Activated CD8-positive, alpha-beta T cell treated with anti-CD3 and anti-CD28 coated beads, Interleukin-2, amount 10 ng/mL, durations not matched to agents 7 days and 5 days (primary cell): ENCODE results near the gene DACT2. TPM values are rescaled to one million over a fixed set of nuclear protein-coding genes. Genes with fewer than 3 reads are reported as not detected.
"Not testable (repeated sequence)": the region's sequence is repeated elsewhere in the genome, so short reads cannot be mapped to it uniquely, and the experiment has no call there.

Source experiments
- ATAC-seq: fragments of 150-1000 bp; cut with Tn5 transposase; one replicate; pipeline ENCODE4 v1.10.0; 2021; ENCODE audit warnings: moderate library complexity
- CTCF ChIA-PET: fragments of 350-600 bp; sonication (Branson Sonifier 250); formaldehyde crosslinking; loops from one replicate; lab custom pipeline; 2021; ENCODE audit warnings: antibody characterized with exemption; lab: Charles Lee
- POLR2A ChIA-PET: fragments of 350-600 bp; sonication (Branson Sonifier 250); formaldehyde crosslinking; loops from one replicate; lab custom pipeline; 2021; ENCODE audit warnings: antibody characterized with exemption; lab: Charles Lee
- DNase-seq: peaks from one replicate; pipeline ENCODE4 v3.0.0-alpha.2; 2020
- H3K27ac Mint-ChIP-seq: one replicate; pipeline ENCODE4 v1.8.0; 2021; ENCODE audit warnings: mild to moderate bottlenecking, mixed read lengths
- H3K27me3 Mint-ChIP-seq: one replicate; pipeline ENCODE4 v1.8.0; 2021; ENCODE audit warnings: low read depth, mixed read lengths
- H3K36me3 Mint-ChIP-seq: one replicate; pipeline ENCODE4 v1.8.0; 2021; ENCODE audit warnings: low read depth, mixed read lengths
- H3K4me1 Mint-ChIP-seq: one replicate; pipeline ENCODE4 v1.8.0; 2021; ENCODE audit warnings: low read depth, mixed read lengths
- H3K4me3 Mint-ChIP-seq: one replicate; pipeline ENCODE4 v1.8.0; 2021; ENCODE audit warnings: mild to moderate bottlenecking, mixed read lengths
- H3K9me3 Mint-ChIP-seq: one replicate; pipeline ENCODE4 v1.8.0; 2022; ENCODE audit warnings: mixed read lengths; ENCODE audit not compliant: insufficient read depth
- total RNA-seq, 2 experiments: library from RNA; stranded (reverse); gene quantifications; one replicate each; pipeline ENCODE4 v1.2.3, GENCODE V29; 2021

Gene DACT2
- total RNA-seq, 2 experiments from 2014 or later = not detected

DNA sequence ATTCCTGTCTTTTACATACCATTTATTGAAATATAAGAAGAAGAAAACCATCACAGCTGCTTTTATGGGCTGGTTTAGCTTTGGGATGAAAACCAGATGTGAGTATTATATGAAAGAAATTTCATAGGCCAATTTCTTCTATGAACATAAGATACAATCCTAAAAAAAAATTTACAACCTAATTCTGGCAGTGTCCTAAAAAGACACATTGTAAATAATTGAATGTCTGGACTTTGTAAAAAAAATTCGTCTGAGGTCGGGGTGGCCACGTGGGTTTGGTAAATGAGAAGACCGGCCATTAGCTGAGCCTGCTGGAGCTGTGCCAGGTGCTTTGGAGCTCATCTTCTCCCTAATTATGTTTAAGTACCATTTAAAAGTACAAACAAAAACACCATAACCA lies 26.8 kb downstream of the DACT2 start:
- ATAC-seq = no peak

DNA sequence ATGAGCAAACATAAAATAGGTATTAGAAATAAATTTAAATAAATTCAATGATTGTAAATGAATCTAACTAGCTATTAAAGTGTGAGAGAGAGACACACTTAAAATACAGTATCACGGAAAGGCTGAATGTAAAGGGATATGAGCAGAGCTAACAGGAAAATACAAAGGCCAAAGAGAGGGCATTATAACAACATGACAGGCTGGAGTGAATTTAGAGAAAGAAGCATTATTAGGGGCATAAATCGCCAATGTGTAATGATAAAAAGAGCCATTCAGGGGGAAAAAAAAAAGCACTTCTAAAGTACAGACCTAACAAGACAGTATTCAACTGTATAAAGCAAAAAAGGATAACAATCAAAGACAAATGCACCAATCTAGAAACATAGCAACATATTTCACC lies 28.1 kb downstream of the DACT2 start:
- ChIA-PET CTCF (no interaction called here), POLR2A (no interaction called here)
- no peak for DNase-seq
- no peak for ATAC-seq
- Mint-ChIP-seq H3K27me3 (no peaks in the 10 kb centered on the region), H3K36me3 (no peaks in the 10 kb centered on the region), H3K4me1 (no peaks in the 10 kb centered on the region), H3K27ac (no peak overlapping the region), H3K9me3 (peaks cover 6% of the 10 kb centered on the region), H3K4me3 (no peak overlapping the region)

More for the DNA sequence above, 26.8 kb downstream of the DACT2 start:
- DNase-seq = no peak
- no peak overlapping the region for H3K4me3 Mint-ChIP-seq
- POLR2A ChIA-PET = no interaction called here
- H3K27me3 Mint-ChIP-seq = no peaks in the 10 kb centered on the region
- no peak overlapping the region for H3K27ac Mint-ChIP-seq
- H3K36me3 Mint-ChIP-seq = no peaks in the 10 kb centered on the region
- H3K9me3 Mint-ChIP-seq = peaks cover 6% of the 10 kb centered on the region
- CTCF ChIA-PET = no interaction called here
- no peaks in the 10 kb centered on the region for H3K4me1 Mint-ChIP-seq

DNA sequence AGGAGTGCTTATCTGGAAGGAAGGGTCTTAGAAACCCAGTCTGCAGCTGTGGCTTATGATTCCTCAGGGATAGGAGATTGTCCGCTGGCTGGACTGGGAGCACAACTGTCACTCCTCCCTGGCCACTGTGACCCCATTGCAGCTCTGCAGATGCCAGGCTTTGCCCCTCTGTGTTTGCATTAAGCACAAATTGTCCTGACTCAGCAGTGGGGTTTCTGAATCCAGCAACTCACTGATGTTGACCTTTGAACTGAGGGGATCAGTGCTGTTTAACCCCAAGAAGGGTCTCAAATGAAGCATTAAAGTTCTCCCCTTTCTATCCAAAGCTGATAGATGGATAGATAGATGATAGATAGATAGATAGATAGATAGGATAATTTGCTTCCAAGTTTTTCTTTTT lies 29.5 kb downstream of the DACT2 start:
- no peak for ATAC-seq
- Mint-ChIP-seq H3K9me3 (peaks cover 9% of the 10 kb centered on the region), H3K27me3 (no peaks in the 10 kb centered on the region), H3K4me3 (no peak overlapping the region), H3K27ac (no peak overlapping the region), H3K36me3 (no peaks in the 10 kb centered on the region), H3K4me1 (no peaks in the 10 kb centered on the region)
- DNase-seq = no peak
- ChIA-PET CTCF (no interaction called here), POLR2A (no interaction called here)

DNA sequence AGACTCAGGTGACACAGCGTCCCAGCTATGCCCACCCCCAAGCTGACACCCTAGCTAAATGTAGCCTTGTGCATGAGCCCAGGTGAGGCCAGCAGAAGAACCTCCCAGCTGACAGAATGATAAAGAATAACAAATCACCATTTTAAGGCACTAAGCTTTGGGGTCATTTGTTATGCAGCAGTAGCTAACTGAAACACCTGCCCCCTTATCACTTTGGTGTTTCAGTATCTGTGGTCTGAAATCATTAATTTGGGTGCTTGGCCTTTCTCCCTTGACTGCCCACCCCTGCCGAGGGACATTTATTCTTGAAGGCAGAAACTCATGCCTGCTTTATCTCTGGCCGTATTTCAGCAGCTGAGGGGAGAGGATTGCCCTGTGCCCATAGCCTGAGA lies 30.0 kb downstream of the DACT2 start:
- Mint-ChIP-seq H3K27ac (no peak overlapping the region), H3K9me3 (peaks cover 9% of the 10 kb centered on the region), H3K27me3 (no peaks in the 10 kb centered on the region), H3K36me3 (no peaks in the 10 kb centered on the region), H3K4me3 (no peak overlapping the region), H3K4me1 (no peaks in the 10 kb centered on the region)
- ChIA-PET POLR2A (no interaction called here), CTCF (no interaction called here)
- DNase-seq = no peak
- no peak for ATAC-seq

DNA sequence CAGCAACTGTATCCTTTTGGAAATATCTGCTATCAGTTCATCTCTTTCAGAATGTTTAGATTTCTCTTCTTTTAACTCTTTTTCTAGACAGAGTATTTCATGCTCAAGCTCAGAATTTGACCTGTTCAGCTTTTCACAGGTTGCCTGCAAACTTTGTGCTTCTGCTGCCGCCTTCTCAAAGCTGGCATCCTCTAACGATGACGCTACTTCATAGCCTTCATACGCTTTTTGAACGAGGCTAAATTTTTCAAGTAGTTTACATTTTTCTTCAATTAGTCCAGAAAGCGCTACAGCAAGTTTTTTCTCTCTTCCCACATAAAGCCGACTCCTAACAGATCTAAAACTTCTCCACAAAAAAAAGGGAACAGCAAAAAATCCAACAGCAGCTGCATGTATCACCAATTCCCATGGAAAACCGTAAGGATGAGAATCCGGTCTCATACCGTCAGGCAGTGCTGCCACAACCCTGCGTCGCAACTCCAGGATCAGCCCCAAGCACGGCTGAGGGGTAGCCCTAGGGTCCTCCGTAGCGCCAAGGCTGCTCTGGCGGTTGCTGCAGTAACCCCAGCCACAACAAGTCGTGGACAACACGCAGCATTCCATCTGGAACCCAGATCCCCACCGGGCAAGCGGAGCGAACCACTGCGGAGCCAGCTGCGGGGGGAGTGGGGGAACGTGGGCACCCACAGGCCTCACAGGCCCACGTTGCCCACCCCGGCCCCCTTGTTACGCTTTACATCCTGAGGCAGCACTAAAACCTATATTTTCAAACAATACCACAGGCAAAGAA lies 30.6 kb downstream of the DACT2 start:
- ATAC-seq (no peak), DNase-seq (no peak)
- ChIA-PET CTCF (no interaction called here), POLR2A (no interaction called here)
- no peak overlapping the region for H3K4me3 Mint-ChIP-seq
- H3K36me3 Mint-ChIP-seq = no peaks in the 10 kb centered on the region
- no peaks in the 10 kb centered on the region for H3K27me3 Mint-ChIP-seq
- H3K4me1 Mint-ChIP-seq = no peaks in the 10 kb centered on the region
- H3K27ac Mint-ChIP-seq = no peak overlapping the region
- peaks cover 9% of the 10 kb centered on the region for H3K9me3 Mint-ChIP-seq

DNA sequence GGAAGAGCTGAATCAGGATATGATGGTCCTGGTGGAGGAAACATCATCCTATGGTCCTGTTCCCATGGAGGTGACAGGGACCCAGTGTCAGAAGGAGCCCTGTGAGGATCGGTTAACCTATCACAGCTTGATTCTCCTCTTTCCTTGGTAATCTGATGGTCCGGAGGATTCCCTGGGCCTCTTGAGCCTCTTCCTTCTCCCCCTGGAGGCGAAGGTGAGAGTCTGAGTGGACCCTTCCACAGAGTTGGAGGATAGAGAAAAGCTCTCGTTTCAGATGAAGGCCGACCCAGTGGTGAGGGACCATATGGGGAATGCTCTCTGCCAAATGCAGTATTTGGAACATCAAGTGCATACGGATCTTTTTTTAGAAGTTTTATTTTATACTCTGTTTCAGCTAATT lies 32.1 kb downstream of the DACT2 start:
- H3K4me3 Mint-ChIP-seq, H3K4me1 Mint-ChIP-seq, DNase-seq, H3K9me3 Mint-ChIP-seq, H3K36me3 Mint-ChIP-seq, H3K27me3 Mint-ChIP-seq, POLR2A ChIA-PET, ATAC-seq, CTCF ChIA-PET, H3K27ac Mint-ChIP-seq: not testable (repeated sequence)

DNA sequence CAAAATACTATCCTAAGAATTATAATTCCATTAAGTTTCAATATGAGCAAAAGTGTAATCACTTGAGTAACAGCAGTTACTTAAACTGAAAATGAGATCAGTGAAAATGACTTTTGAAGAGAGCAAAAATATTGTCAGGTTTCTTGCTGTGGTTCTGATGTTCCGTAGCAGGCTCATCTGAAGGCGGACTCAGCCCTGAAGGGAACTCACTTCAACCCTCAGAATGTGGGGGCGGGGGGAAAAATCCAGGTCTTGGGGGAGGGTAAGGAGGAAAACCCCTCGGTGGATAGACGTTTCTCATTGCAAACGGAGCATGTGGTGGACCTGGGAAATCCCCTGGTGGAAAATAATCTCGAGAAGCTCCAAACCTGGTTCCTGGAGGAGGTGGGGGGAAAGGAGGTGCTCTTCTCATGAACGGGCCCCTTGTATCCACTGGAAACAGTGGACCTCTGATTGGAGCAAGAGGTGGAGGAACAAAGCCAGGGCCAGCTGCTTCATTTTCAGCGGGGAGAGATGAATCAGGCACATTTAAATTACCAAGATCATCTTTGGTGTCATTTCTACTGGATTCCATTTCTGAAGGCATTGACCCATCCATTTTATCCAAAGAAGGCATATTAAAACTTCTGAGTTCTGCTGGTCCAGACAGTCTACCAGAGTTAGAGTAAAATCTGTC lies 32.7 kb downstream of the DACT2 start:
- H3K9me3 Mint-ChIP-seq, POLR2A ChIA-PET, H3K27ac Mint-ChIP-seq, H3K36me3 Mint-ChIP-seq, H3K27me3 Mint-ChIP-seq, CTCF ChIA-PET, DNase-seq, H3K4me1 Mint-ChIP-seq, H3K4me3 Mint-ChIP-seq, ATAC-seq: not testable (repeated sequence)

DNA sequence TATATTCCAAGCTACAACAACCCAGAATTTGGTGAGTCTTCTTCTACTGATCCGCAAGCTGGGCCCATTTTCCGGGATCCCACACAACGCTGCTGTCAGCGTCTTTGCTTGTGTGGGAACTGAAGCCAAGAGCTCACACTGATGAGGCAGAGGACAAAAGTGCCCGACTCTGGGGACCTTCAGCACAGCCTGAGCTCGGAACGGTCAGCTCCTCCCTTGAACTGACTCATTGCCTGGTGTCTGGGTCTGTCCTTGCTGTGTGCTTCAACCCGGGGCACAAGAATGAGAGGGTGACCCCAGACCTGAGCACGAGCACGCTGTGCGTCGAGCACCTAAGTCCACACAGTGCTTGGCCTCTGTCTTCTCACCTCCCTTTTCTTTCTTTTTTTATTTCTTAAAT lies 33.5 kb downstream of the DACT2 start:
- no peaks in the 10 kb centered on the region for H3K27me3 Mint-ChIP-seq
- DNase-seq (no peak), ATAC-seq (no peak)
- ChIA-PET CTCF (no interaction called here), POLR2A (no interaction called here)
- H3K36me3 Mint-ChIP-seq = no peaks in the 10 kb centered on the region
- peaks cover 9% of the 10 kb centered on the region for H3K9me3 Mint-ChIP-seq
- no peak overlapping the region for H3K4me3 Mint-ChIP-seq
- H3K4me1 Mint-ChIP-seq = no peaks in the 10 kb centered on the region
- H3K27ac Mint-ChIP-seq = no peak overlapping the region

DNA sequence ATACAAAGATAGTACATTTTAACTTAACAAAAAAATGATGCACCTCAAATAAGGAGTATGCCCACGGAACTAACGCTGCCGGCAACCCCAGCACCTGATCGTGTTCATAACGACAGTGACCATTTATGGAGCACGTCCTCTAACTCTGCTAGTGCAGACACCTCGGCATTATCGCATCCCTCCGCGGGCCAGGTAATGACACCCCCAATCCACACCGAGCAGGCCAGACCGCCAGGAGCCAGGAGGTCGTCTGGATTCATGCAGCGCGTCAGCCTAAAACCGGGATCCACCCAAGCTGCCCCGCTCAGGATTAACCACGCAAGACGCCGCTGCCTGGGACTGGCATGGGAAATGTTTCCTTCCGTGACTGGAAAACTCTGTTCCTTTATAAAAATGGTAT lies 34.1 kb downstream of the DACT2 start:
- Mint-ChIP-seq H3K4me1 (no peaks in the 10 kb centered on the region), H3K9me3 (peaks cover 9% of the 10 kb centered on the region), H3K27ac (no peak overlapping the region), H3K4me3 (no peak overlapping the region), H3K27me3 (no peaks in the 10 kb centered on the region), H3K36me3 (no peaks in the 10 kb centered on the region)
- ATAC-seq (no peak), DNase-seq (no peak)
- POLR2A ChIA-PET = no interaction called here
- CTCF ChIA-PET = no interaction called here

DNA sequence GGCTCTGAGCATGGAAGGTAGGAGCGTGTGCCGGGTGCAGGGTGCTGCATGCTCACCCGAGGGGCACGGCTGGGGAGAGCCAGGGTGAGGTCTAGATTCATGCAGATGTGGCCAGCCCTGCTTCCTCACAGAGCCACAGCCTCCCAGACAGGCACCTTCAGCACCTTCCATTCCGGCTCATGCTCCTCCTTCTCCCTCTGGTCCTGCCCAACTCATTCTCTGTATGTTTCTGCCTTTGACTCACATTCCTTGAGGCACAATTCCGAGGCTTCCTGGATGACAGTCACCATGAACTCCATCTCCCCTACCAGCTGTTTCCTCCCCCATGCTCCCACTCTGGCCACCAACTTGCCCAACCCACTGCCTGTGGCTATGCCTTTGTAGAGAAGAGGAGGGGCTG lies 35.4 kb downstream of the DACT2 start:
- DNase-seq (no peak), ATAC-seq (no peak)

DNA sequence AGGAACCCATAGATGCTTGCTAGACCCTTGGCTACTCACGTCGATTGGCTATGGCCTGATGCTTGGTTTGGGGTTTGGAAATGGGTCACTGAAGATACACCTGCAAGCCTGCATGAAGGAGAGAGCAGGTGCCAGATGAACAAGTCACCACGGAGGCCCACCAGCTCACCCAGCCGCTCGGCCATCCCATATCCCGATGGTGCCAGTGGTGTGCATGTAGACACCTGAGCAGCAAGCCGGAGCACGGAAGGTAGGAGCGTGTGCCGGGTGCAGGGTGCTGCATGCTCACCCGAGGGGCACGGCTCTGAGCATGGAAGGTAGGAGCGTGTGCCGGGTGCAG lies 35.9 kb downstream of the DACT2 start:
- ChIA-PET CTCF (no interaction called here), POLR2A (no interaction called here)
- Mint-ChIP-seq H3K4me1 (no peaks in the 10 kb centered on the region), H3K36me3 (no peaks in the 10 kb centered on the region), H3K9me3 (peaks cover 9% of the 10 kb centered on the region), H3K27me3 (no peaks in the 10 kb centered on the region), H3K27ac (no peak overlapping the region), H3K4me3 (no peak overlapping the region)
- DNase-seq (no peak), ATAC-seq (no peak)

More for the DNA sequence above, 35.4 kb downstream of the DACT2 start:
- H3K4me1 Mint-ChIP-seq = no peaks in the 10 kb centered on the region
- H3K4me3 Mint-ChIP-seq = no peak overlapping the region
- H3K27me3 Mint-ChIP-seq = no peaks in the 10 kb centered on the region
- ChIA-PET CTCF (no interaction called here), POLR2A (no interaction called here)
- H3K27ac Mint-ChIP-seq = no peak overlapping the region
- peaks cover 9% of the 10 kb centered on the region for H3K9me3 Mint-ChIP-seq
- H3K36me3 Mint-ChIP-seq = no peaks in the 10 kb centered on the region

DNA sequence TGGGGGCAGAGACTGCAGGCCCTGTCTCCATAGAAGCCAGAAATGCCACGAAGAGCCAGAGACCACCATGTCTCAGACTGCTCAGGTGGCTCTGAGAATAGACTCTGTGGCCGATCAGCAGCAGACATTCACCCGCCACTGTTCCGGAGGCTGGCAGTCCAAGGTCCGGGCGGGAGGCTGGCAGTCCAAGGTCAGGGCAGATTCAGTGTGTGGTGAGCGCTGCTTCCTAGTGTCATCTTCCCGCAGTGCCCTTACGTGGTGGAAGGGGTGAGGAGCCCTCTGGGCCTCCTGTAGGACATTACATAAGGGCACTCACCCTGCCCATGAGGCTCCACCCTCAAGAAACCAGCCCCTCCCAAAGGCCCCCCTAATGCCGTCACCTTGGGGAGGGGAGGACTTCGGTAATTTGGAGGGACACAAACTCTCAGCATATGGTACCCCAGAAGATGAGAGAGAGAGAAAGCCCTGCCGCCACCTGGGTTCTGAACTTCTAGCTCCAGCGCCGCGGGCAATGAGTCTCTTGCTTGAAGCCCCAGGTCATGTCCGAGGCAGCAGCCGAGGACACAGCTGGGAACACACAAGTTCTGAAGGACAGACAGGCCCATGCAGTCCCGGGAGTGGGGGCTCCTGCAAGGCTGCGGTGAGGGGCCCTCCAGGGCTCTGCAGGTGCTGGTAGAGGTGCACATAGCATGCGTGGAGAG lies 36.4 kb downstream of the DACT2 start:
- H3K36me3 Mint-ChIP-seq = no peaks in the 10 kb centered on the region
- no peak for DNase-seq
- CTCF ChIA-PET = no interaction called here

More for the DNA sequence above, 36.4 kb downstream of the DACT2 start:
- Mint-ChIP-seq H3K27ac (no peak overlapping the region), H3K4me3 (no peak overlapping the region), H3K27me3 (no peaks in the 10 kb centered on the region), H3K9me3 (peaks cover 5% of the 10 kb centered on the region), H3K4me1 (no peaks in the 10 kb centered on the region)
- POLR2A ChIA-PET = no interaction called here
- ATAC-seq = no peak
